ENCODE data around the gene WAPL. TPM values are rescaled to one million over a fixed set of nuclear protein-coding genes. Genes with fewer than 3 reads are reported as not detected.

The WAPL gene
- total and polyA plus RNA-seq, 2 of the 13 experiments (the other 11 are each of a cell fraction or from before 2014, with no cell fraction given): 13.2 to 43.5 TPM

GRCh38 chr10:86392723-86393094 lies 128.9 kb downstream of the WAPL start:
- Histone ChIP-seq H3K27me3 (ENCODE audit: control insufficient read depth in 1 of 2, insufficient read depth in 2 of 2, low read length in 2 of 2) (peaks cover 5 to 37% of the 10 kb centered on the region in 2 experiments; a peak in 3 of 5 replicates), H3K27ac (ENCODE audit: extremely low read length, insufficient read depth, low read length) (no peak overlapping the region), H3K4me1 (ENCODE audit: insufficient read depth, low read length) (peaks cover 12% of the 10 kb centered on the region), H4K20me1 (ENCODE audit: insufficient read depth, low read length) (no peaks in the 10 kb centered on the region), H2AFZ (ENCODE audit: low read length) (no peak overlapping the region), H3K4me2 (ENCODE audit: low read depth, low read length) (no peak overlapping the region), H3K79me2 (ENCODE audit: insufficient read depth, low read length) (no peaks in the 10 kb centered on the region), H3K9me3 (ENCODE audit: low read length) (no peaks in the 10 kb centered on the region), H3K36me3 (replicated peaks in 1 of 2; ENCODE audit: control insufficient read depth in 1 of 2, insufficient read depth in 2 of 2, low read length in 2 of 2) (no peaks in the 10 kb centered on the region), H3K9ac (ENCODE audit: insufficient read depth, low read depth, low read length) (no peak overlapping the region), H3K4me3 (replicated peaks in 1 of 3; ENCODE audit: insufficient read depth in 1 of 3, low read depth in 2 of 3, low read length in 3 of 3) (no peak overlapping the region)
- ATAC-seq: no peak
- no peak for DNase-seq (ENCODE audit: low spot score)
- intact Hi-C loops (cut with micrococcal nuclease; ENCODE audit: unreplicated experiment) (no loop called here), in situ Hi-C loops (cut with HindIII; ENCODE audit: extremely low pct_ligation_motif_present, low pct_unique_long_range_greater_than_20kb) (no loop called here)
- BruUV-seq (replicated peaks): no TSS peak
- no peak for TF ChIP-seq DPF2 (CRISPR knock-in tag; IDR thresholded peaks at IDR 0.05; ENCODE audit: borderline replicate concordance, low read depth)
- TF ChIP-seq, protein P1, sequence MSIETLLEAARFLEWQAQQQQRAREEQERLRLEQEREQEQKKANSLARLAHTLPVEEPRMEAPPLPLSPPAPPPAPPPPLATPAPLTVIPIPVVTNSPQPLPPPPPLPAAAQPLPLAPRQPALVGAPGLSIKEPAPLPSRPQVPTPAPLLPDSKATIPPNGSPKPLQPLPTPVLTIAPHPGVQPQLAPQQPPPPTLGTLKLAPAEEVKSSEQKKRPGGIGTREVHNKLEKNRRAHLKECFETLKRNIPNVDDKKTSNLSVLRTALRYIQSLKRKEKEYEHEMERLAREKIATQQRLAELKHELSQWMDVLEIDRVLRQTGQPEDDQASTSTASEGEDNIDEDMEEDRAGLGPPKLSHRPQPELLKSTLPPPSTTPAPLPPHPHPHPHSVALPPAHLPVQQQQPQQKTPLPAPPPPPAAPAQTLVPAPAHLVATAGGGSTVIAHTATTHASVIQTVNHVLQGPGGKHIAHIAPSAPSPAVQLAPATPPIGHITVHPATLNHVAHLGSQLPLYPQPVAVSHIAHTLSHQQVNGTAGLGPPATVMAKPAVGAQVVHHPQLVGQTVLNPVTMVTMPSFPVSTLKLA (IDR thresholded peaks at IDR 0.05): peak; percentile 57; the same call in 1 of the 2 replicates
- POLR2A ChIA-PET: no interaction called here
- CTCF ChIA-PET (ENCODE audit: low intra/inter-chr PET ratio, low total read pairs): no interaction called here
- 53% methylated on average over 7 of the region's 7 CpGs for WGBS (ENCODE audit: low lambda C conversion rate)
- FAIRE-seq: no peak

GRCh38 chr10:86391986-86392722 lies 129.4 kb downstream of the WAPL start:
- intact Hi-C loops (cut with micrococcal nuclease; ENCODE audit: unreplicated experiment) (no loop called here), in situ Hi-C loops (cut with HindIII; ENCODE audit: extremely low pct_ligation_motif_present, low pct_unique_long_range_greater_than_20kb) (no loop called here)
- DNase-seq (ENCODE audit: low spot score) (no peak), FAIRE-seq (no peak), ATAC-seq (no peak)
- Histone ChIP-seq H3K4me3 (replicated peaks in 1 of 3; ENCODE audit: insufficient read depth in 1 of 3, low read depth in 2 of 3, low read length in 3 of 3) (no peak overlapping the region), H3K79me2 (ENCODE audit: insufficient read depth, low read length) (no peaks in the 10 kb centered on the region), H3K27ac (ENCODE audit: extremely low read length, insufficient read depth, low read length) (no peak overlapping the region), H3K27me3 (ENCODE audit: control insufficient read depth in 1 of 2, insufficient read depth in 2 of 2, low read length in 2 of 2) (peaks cover 5 to 41% of the 10 kb centered on the region in 2 experiments; a peak in 3 of 5 replicates), H3K9me3 (ENCODE audit: low read length) (no peaks in the 10 kb centered on the region), H4K20me1 (ENCODE audit: insufficient read depth, low read length) (no peaks in the 10 kb centered on the region), H2AFZ (ENCODE audit: low read length) (no peak overlapping the region), H3K36me3 (replicated peaks in 1 of 2; ENCODE audit: control insufficient read depth in 1 of 2, insufficient read depth in 2 of 2, low read length in 2 of 2) (no peaks in the 10 kb centered on the region), H3K4me1 (ENCODE audit: insufficient read depth, low read length) (peaks cover 12% of the 10 kb centered on the region), H3K9ac (ENCODE audit: insufficient read depth, low read depth, low read length) (no peak overlapping the region), H3K4me2 (ENCODE audit: low read depth, low read length) (no peak overlapping the region)
- ChIA-PET CTCF (ENCODE audit: low intra/inter-chr PET ratio, low total read pairs) (no interaction called here), POLR2A (interaction anchor here (1.9 kb wide), 1 partner anchor 8 kb away, joined by 6 read pairs; no protein-coding TSS in a partner anchor)
- BruUV-seq (replicated peaks): no TSS peak
- 20% methylated on average over 12 of the region's 12 CpGs for WGBS (ENCODE audit: low lambda C conversion rate)
- TF ChIP-seq ZNF558 (CRISPR knock-in tag; IDR thresholded peaks at IDR 0.05; ENCODE audit: borderline replicate concordance): no peak
- no peak for TF ChIP-seq HOXA7 (CRISPR knock-in tag; IDR thresholded peaks at IDR 0.05)
- no peak for TF ChIP-seq ZNF674 (CRISPR knock-in tag; IDR thresholded peaks at IDR 0.05; ENCODE audit: low read depth)
- no peak for TF ChIP-seq NFIB (CRISPR knock-in tag; IDR thresholded peaks at IDR 0.05; ENCODE audit: borderline replicate concordance)
- no peak for TF ChIP-seq HMGXB4 (CRISPR knock-in tag; IDR thresholded peaks at IDR 0.05; ENCODE audit: borderline replicate concordance in 1 of 2, low read depth in 1 of 2)
- TF ChIP-seq ZNF766 (CRISPR knock-in tag; IDR thresholded peaks at IDR 0.05; ENCODE audit: borderline replicate concordance): no peak
- TF ChIP-seq HDAC6 (IDR thresholded peaks at IDR 0.05; ENCODE audit: low read depth, low read length): no peak
- no peak for TF ChIP-seq TCF12 (IDR thresholded peaks at IDR 0.05)
- TF ChIP-seq TCF12 (CRISPR knock-in tag; IDR thresholded peaks at IDR 0.05): no peak
- TF ChIP-seq ZNF790 (CRISPR knock-in tag; IDR thresholded peaks at IDR 0.05; ENCODE audit: borderline replicate concordance): no peak
- no peak for TF ChIP-seq ZNF180 (CRISPR knock-in tag; IDR thresholded peaks at IDR 0.05; ENCODE audit: borderline replicate concordance, low read depth)
- no peak for TF ChIP-seq RFX3 (CRISPR knock-in tag; IDR thresholded peaks at IDR 0.05)
- no peak for TF ChIP-seq SUZ12 (IDR thresholded peaks at IDR 0.05; ENCODE audit: low read depth, low read length)
- TF ChIP-seq BRCA1 (CRISPR knock-in tag; IDR thresholded peaks at IDR 0.05): no peak
